Measurements from ENCODE around the gene HMGB1. TPM values are rescaled to one million over a fixed set of nuclear protein-coding genes. Genes with fewer than 3 reads are reported as not detected.

Gene HMGB1
- total and polyA plus RNA-seq, 2 of the 13 experiments (the other 11 are each of a cell fraction or from before 2014, with no cell fraction given) = 115 to 584 TPM

GRCh38 chr13:30408319-30409101 lies 57.2 kb downstream of the HMGB1 start (continued):
- TF ChIP-seq CHCHD3 (CRISPR knock-in tag; IDR thresholded peaks at IDR 0.05) (no peak), MAFF (IDR thresholded peaks at IDR 0.05; ENCODE audit: low read depth, low read length) (no peak), ZKSCAN5 (CRISPR knock-in tag; IDR thresholded peaks at IDR 0.05) (no peak), ZBTB37 (CRISPR knock-in tag; IDR thresholded peaks at IDR 0.05) (no peak), ZNF878 (CRISPR knock-in tag; IDR thresholded peaks at IDR 0.05) (no peak), ZNF652 (CRISPR knock-in tag; IDR thresholded peaks at IDR 0.05; ENCODE audit: borderline replicate concordance, low read depth) (no peak), CENPT (CRISPR knock-in tag; IDR thresholded peaks at IDR 0.05; ENCODE audit: low read depth) (no peak), ZNF703 (CRISPR knock-in tag; IDR thresholded peaks at IDR 0.05; ENCODE audit: borderline replicate concordance) (peak; percentile 64; the same call in 1 of the 2 replicates), MXI1 (IDR thresholded peaks at IDR 0.05; ENCODE audit: borderline replicate concordance, low read depth, low read length) (peak; percentile 75; the same call in 1 of the 3 replicates), GABPB1 (CRISPR knock-in tag; IDR thresholded peaks at IDR 0.05) (peak; percentile 81), ZNF124 (CRISPR knock-in tag; IDR thresholded peaks at IDR 0.05) (no peak), NFYB (CRISPR knock-in tag; IDR thresholded peaks at IDR 0.05) (no peak), NR2F2 (IDR thresholded peaks at IDR 0.05; ENCODE audit: borderline replicate concordance, low read depth) (no peak)
- TF ChIP-seq, protein P1, sequence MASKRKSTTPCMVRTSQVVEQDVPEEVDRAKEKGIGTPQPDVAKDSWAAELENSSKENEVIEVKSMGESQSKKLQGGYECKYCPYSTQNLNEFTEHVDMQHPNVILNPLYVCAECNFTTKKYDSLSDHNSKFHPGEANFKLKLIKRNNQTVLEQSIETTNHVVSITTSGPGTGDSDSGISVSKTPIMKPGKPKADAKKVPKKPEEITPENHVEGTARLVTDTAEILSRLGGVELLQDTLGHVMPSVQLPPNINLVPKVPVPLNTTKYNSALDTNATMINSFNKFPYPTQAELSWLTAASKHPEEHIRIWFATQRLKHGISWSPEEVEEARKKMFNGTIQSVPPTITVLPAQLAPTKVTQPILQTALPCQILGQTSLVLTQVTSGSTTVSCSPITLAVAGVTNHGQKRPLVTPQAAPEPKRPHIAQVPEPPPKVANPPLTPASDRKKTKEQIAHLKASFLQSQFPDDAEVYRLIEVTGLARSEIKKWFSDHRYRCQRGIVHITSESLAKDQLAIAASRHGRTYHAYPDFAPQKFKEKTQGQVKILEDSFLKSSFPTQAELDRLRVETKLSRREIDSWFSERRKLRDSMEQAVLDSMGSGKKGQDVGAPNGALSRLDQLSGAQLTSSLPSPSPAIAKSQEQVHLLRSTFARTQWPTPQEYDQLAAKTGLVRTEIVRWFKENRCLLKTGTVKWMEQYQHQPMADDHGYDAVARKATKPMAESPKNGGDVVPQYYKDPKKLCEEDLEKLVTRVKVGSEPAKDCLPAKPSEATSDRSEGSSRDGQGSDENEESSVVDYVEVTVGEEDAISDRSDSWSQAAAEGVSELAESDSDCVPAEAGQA (IDR thresholded peaks at IDR 0.05; ENCODE audit: low read depth) = no peak
- TF ChIP-seq, protein P1 (CRISPR knock-in tag; IDR thresholded peaks at IDR 0.05; ENCODE audit: borderline replicate concordance) = peak; percentile 84
- TF ChIP-seq, protein P2, sequence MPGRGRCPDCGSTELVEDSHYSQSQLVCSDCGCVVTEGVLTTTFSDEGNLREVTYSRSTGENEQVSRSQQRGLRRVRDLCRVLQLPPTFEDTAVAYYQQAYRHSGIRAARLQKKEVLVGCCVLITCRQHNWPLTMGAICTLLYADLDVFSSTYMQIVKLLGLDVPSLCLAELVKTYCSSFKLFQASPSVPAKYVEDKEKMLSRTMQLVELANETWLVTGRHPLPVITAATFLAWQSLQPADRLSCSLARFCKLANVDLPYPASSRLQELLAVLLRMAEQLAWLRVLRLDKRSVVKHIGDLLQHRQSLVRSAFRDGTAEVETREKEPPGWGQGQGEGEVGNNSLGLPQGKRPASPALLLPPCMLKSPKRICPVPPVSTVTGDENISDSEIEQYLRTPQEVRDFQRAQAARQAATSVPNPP (CRISPR knock-in tag; IDR thresholded peaks at IDR 0.05) = no peak
- TF ChIP-seq, protein P3, sequence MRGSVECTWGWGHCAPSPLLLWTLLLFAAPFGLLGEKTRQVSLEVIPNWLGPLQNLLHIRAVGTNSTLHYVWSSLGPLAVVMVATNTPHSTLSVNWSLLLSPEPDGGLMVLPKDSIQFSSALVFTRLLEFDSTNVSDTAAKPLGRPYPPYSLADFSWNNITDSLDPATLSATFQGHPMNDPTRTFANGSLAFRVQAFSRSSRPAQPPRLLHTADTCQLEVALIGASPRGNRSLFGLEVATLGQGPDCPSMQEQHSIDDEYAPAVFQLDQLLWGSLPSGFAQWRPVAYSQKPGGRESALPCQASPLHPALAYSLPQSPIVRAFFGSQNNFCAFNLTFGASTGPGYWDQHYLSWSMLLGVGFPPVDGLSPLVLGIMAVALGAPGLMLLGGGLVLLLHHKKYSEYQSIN (CRISPR knock-in tag; IDR thresholded peaks at IDR 0.05; ENCODE audit: borderline replicate concordance) = no peak
- TF ChIP-seq, protein P4, sequence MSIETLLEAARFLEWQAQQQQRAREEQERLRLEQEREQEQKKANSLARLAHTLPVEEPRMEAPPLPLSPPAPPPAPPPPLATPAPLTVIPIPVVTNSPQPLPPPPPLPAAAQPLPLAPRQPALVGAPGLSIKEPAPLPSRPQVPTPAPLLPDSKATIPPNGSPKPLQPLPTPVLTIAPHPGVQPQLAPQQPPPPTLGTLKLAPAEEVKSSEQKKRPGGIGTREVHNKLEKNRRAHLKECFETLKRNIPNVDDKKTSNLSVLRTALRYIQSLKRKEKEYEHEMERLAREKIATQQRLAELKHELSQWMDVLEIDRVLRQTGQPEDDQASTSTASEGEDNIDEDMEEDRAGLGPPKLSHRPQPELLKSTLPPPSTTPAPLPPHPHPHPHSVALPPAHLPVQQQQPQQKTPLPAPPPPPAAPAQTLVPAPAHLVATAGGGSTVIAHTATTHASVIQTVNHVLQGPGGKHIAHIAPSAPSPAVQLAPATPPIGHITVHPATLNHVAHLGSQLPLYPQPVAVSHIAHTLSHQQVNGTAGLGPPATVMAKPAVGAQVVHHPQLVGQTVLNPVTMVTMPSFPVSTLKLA (IDR thresholded peaks at IDR 0.05) = no peak

Data from HepG2 (cell line).